Tibial nerve (tissue), 3 donors: ENCODE results near the gene MYF6.

ENCODE experiments used
- POLR2A ChIP-seq, 2 donors: fragments of 450-650 bp; IDR thresholded peaks; one replicate each; pipeline ENCODE4 v1.6.1; 2017; ENCODE audit warnings: antibody characterized with exemption in 2 of 2, mild to moderate bottlenecking in 2 of 2, moderate library complexity in 2 of 2
- TF ChIP-seq, protein P1 (sequence below), 5 experiments: fragments of 200-600 bp in 3 of 5; fragments of 450-650 bp in 2 of 5; sonication (generic) in 3 of 5; IDR thresholded peaks; one replicate each; pipeline ENCODE4 v1.5.1; 2016 to 2019; ENCODE audit warnings: antibody characterized with exemption in 5 of 5, mild to moderate bottlenecking in 3 of 5, moderate library complexity in 2 of 5

DNA sequence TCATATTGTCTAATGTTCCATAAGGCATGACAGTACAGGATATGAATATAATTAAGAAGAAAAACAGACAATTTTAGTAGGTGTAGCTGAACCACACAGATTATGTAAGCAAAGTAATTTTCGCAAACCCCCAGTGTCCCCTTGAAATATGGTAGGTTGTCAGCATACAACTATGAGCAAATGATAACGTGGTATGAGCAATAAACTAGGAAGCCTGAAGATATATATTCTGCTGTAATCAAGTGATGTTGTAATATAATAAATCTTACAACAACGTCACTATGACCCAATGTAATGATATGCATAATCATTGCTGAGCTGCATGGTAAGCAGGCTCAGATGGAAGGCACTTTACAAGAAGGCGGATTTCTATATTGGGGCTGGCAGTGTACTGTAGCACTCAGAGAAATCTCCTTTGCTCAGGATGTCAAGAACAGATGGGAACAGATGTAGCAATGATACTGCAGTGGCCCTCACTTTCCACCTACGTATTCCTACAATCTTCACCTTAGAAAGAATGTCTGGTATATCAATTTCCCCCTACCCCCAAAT lies 47.8 kb upstream of the MYF6 start:
- TF ChIP-seq POLR2A (IDR thresholded peaks at IDR 0.05) = no peak
- TF ChIP-seq, protein P1, sequence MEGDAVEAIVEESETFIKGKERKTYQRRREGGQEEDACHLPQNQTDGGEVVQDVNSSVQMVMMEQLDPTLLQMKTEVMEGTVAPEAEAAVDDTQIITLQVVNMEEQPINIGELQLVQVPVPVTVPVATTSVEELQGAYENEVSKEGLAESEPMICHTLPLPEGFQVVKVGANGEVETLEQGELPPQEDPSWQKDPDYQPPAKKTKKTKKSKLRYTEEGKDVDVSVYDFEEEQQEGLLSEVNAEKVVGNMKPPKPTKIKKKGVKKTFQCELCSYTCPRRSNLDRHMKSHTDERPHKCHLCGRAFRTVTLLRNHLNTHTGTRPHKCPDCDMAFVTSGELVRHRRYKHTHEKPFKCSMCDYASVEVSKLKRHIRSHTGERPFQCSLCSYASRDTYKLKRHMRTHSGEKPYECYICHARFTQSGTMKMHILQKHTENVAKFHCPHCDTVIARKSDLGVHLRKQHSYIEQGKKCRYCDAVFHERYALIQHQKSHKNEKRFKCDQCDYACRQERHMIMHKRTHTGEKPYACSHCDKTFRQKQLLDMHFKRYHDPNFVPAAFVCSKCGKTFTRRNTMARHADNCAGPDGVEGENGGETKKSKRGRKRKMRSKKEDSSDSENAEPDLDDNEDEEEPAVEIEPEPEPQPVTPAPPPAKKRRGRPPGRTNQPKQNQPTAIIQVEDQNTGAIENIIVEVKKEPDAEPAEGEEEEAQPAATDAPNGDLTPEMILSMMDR (IDR thresholded peaks at IDR 0.05) = no peak
